Panc1 (cell line): Measurements from ENCODE around the gene MCTP1. TPM values are rescaled to one million over a fixed set of nuclear protein-coding genes. Genes with fewer than 3 reads are reported as not detected.

Experiments used
- ATAC-seq: fragments of 200-7000 bp; cut with Tn5 transposase; 2 replicates; pipeline ENCODE4 v1.9.1; 2020; ENCODE audit warnings: mild to moderate bottlenecking, moderate library complexity
- BruUV-seq: library from RNA; stranded (reverse); fragments of 400-500 nt; replicated peaks from 2 replicates; lab custom pipeline; 2021; lab: Mats Ljungman, UMichigan
- CTCF ChIA-PET: fragments of 300-600 bp; sonication (Branson Sonifier 250); formaldehyde crosslinking; loops from one replicate; lab custom pipeline; 2022; ENCODE audit warnings: antibody characterized with exemption; lab: Charles Lee
- POLR2A ChIA-PET: fragments of 300-600 bp; sonication (Branson Sonifier 250); formaldehyde crosslinking; loops from one replicate; lab custom pipeline; 2022; ENCODE audit warnings: antibody characterized with exemption; lab: Charles Lee
- DNase-seq: peaks from one replicate; pipeline ENCODE4 v3.0.0-alpha.2; 2010; ENCODE audit warnings: low read depth, low spot score
- H3K27ac ChIP-seq: 2 replicates; pipeline ENCODE4 v1.5.1; 2011; ENCODE audit warnings: mild to moderate bottlenecking, low read length, inconsistent platforms
- H3K27me3 ChIP-seq: fragments of 200-500 bp; sonication (Bioruptor generic); 2 replicates; pipeline ENCODE4 v1.6.0; 2014; ENCODE audit warnings: low read length, inconsistent platforms; ENCODE audit not compliant: control insufficient read depth, insufficient read depth
- H3K36me3 ChIP-seq: fragments of 200-500 bp; sonication (Bioruptor generic); 2 replicates; pipeline ENCODE4 v1.5.1; 2014; ENCODE audit warnings: inconsistent platforms, mild to moderate bottlenecking, low read length, moderate library complexity; ENCODE audit not compliant: control insufficient read depth, insufficient read depth
- H3K4me1 ChIP-seq: 2 replicates; pipeline ENCODE4 v1.5.1; 2011; ENCODE audit warnings: inconsistent platforms, mild to moderate bottlenecking, low read length, moderate library complexity; ENCODE audit not compliant: control insufficient read depth, insufficient read depth
- H3K4me3 ChIP-seq, 2 experiments: 2 replicates each; pipeline ENCODE4 v1.5.1; 2011 to 2012; ENCODE audit warnings: low read depth in 2 of 2, low read length in 2 of 2, mild to moderate bottlenecking in 2 of 2, inconsistent platforms in 1 of 2, moderate library complexity in 1 of 2
- H3K9me3 ChIP-seq: fragments of 200-500 bp; sonication (Bioruptor generic); 2 replicates; pipeline ENCODE4 v1.5.1; 2014; ENCODE audit warnings: low read depth, mild to moderate bottlenecking, inconsistent platforms, low read length, moderate library complexity; ENCODE audit not compliant: control insufficient read depth, insufficient read depth
- POLR2AphosphoS5 ChIP-seq: IDR thresholded peaks from 2 replicates; pipeline ENCODE4 v1.6.1; 2012; ENCODE audit warnings: mild to moderate bottlenecking, low read depth, low read length, moderate library complexity
- REST ChIP-seq, 2 experiments: IDR thresholded peaks; 2 replicates each; pipeline ENCODE4 v1.6.1; 2011 to 2012; ENCODE audit warnings: low read depth in 2 of 2, control low read depth in 1 of 2, low read length in 1 of 2, mild to moderate bottlenecking in 1 of 2, moderate library complexity in 1 of 2; ENCODE audit not compliant: insufficient read depth in 1 of 2
- SIN3A ChIP-seq: IDR thresholded peaks from 2 replicates; pipeline ENCODE4 v1.6.1; 2012; ENCODE audit warnings: low read depth, mild to moderate bottlenecking, low read length, moderate library complexity, borderline replicate concordance; ENCODE audit not compliant: insufficient read depth
- TCF7L2 ChIP-seq: IDR thresholded peaks from 2 replicates; pipeline ENCODE4 v1.6.1; 2011; ENCODE audit warnings: mild to moderate bottlenecking, low read depth, low read length, inconsistent platforms
- in situ Hi-C: cut with HindIII; loops from 2 replicates; pipeline ENCODE4 v1.10.0; 2016; ENCODE audit warnings: low sequenced_read_pairs, low pct_unique_long_range_greater_than_20kb
- intact Hi-C: fragments of 100-400 bp; cut with micrococcal nuclease; formaldehyde crosslinking; loops from one replicate; pipeline ENCODE4 v1.10.0; 2022; ENCODE audit not compliant: unreplicated experiment
- total RNA-seq: library from RNA; stranded (reverse); gene quantifications from one replicate; pipeline ENCODE4 v1.2.1, GENCODE V29; 2021; ENCODE audit not compliant: unreplicated experiment
- TF ChIP-seq, protein P1 (sequence below): fragments of 450-650 bp; IDR thresholded peaks from 2 replicates; pipeline ENCODE4 v1.5.1; 2017; ENCODE audit warnings: mild to moderate bottlenecking

Gene MCTP1
- total RNA-seq, 1 experiment from 2014 or later: 39.8 TPM

- ChIA-PET POLR2A (no interaction called here), CTCF (no interaction called here)
- ATAC-seq (no peak), DNase-seq (no peak)
- H3K9me3 ChIP-seq: no peaks in the 10 kb centered on the region
- no peaks in the 10 kb centered on the region for H3K27me3 ChIP-seq
- H3K36me3 ChIP-seq: no peaks in the 10 kb centered on the region
- in situ Hi-C loops (no loop called here), intact Hi-C loops (no loop called here)
- no peak overlapping the region for H3K4me3 ChIP-seq
- no peak for TF ChIP-seq REST (IDR thresholded peaks at IDR 0.05; ENCODE audit: insufficient read depth in 1 of 2, low read depth in 2 of 2, low read length in 1 of 2)
- TF ChIP-seq, protein P1, sequence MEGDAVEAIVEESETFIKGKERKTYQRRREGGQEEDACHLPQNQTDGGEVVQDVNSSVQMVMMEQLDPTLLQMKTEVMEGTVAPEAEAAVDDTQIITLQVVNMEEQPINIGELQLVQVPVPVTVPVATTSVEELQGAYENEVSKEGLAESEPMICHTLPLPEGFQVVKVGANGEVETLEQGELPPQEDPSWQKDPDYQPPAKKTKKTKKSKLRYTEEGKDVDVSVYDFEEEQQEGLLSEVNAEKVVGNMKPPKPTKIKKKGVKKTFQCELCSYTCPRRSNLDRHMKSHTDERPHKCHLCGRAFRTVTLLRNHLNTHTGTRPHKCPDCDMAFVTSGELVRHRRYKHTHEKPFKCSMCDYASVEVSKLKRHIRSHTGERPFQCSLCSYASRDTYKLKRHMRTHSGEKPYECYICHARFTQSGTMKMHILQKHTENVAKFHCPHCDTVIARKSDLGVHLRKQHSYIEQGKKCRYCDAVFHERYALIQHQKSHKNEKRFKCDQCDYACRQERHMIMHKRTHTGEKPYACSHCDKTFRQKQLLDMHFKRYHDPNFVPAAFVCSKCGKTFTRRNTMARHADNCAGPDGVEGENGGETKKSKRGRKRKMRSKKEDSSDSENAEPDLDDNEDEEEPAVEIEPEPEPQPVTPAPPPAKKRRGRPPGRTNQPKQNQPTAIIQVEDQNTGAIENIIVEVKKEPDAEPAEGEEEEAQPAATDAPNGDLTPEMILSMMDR: no peak
- no peak for TF ChIP-seq SIN3A
- TF ChIP-seq POLR2AphosphoS5: no peak
- TF ChIP-seq TCF7L2: no peak
- no peak overlapping the region for H3K27ac ChIP-seq
- no peaks in the 10 kb centered on the region for H3K4me1 ChIP-seq
- no TSS peak for BruUV-seq
These were observed 177.8 kb downstream of the MCTP1 start for GRCh38 chr5:95107138-95107537.

- CTCF ChIA-PET: no interaction called here
These were observed 179.3 kb downstream of the MCTP1 start for GRCh38 chr5:95105638-95106037.

More at GRCh38 chr5:95105638-95106037, 179.3 kb downstream of the MCTP1 start:
- Histone ChIP-seq H3K27ac (no peak overlapping the region), H3K27me3 (no peaks in the 10 kb centered on the region), H3K4me1 (no peaks in the 10 kb centered on the region), H3K4me3 (no peak overlapping the region), H3K9me3 (no peaks in the 10 kb centered on the region), H3K36me3 (no peaks in the 10 kb centered on the region)
- DNase-seq (no peak), ATAC-seq (no peak)
- in situ Hi-C loops: no loop called here
- intact Hi-C loops: no loop called here
- no peak for TF ChIP-seq POLR2AphosphoS5
- no peak for TF ChIP-seq SIN3A
- no peak for TF ChIP-seq REST (IDR thresholded peaks at IDR 0.05; ENCODE audit: insufficient read depth in 1 of 2, low read depth in 2 of 2, low read length in 1 of 2)
- TF ChIP-seq, protein P1: no peak
- TF ChIP-seq TCF7L2: no peak
- no TSS peak for BruUV-seq
- POLR2A ChIA-PET: no interaction called here
